ENCODE data around the gene CUEDC2. TPM values are rescaled to one million over a fixed set of nuclear protein-coding genes. Genes with fewer than 3 reads are reported as not detected.
A peak's percentile ranks its signal among the peaks of the same experiment; 100 is the strongest.

CUEDC2 gene
- total RNA-seq, 4 donors from 2014 or later, result 61.4 to 84.3 (median 67.5) TPM

DNA sequence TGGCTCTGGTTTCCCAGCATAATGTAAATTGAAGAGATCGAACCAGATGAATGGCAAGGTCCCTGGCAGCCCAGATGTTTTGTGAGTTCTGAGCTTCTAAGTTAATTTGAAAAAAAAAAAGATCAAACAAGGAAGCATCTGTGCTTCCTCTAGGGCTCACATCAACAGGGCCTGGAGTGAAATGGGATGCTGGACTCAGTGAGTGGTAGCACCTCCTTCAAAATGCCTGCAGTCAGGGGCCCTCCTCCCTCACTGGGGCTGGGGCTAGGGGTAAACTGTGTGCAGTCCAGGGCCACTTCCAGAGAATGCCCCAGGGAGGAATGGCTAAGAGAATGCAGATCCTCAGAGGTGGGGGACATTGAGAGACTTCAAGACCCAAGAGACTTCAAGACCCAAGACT is 6.0 kb upstream of the CUEDC2 start:
- WGBS, 2 donors (ENCODE audit: low coverage in 1 of 2), result 60 to 78% methylated on average over 1 of the region's 1 CpG
- ATAC-seq, result no peak
- H3K36me3 ChIP-seq, result no peaks in the 10 kb centered on the region

DNA sequence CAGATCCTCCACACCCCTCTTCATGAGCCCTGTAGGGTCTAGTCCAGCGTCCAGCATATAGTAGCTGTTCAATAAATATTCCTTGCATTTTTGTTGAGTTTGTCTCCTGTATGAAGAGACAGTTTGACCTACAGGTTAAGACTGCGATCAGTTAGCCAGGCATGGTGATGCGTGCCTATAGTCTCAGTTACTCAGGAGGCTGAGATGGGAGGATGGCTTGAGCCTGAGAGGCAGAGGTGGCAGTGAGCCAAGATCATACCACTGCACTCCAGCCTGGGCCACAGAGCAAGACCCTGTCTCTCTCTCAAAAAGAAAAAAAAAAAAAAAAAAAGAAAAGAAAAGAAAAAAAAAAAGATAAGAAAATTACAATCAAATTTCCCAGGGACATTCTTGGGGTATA is 5.1 kb upstream of the CUEDC2 start:
- Histone ChIP-seq H3K4me1 (peaks cover 0 to 21% (median 0%) of the 10 kb centered on the region in 3 donors), H3K27ac (no peak overlapping the region), H3K9me3 (no peaks in the 10 kb centered on the region), H3K4me3 (no peak overlapping the region), H3K36me3 (no peaks in the 10 kb centered on the region), H3K27me3 (peaks cover 44% of the 10 kb centered on the region)
- TF ChIP-seq POLR2AphosphoS5 (IDR thresholded peaks at IDR 0.05), result no peak
- TF ChIP-seq, protein P1, sequence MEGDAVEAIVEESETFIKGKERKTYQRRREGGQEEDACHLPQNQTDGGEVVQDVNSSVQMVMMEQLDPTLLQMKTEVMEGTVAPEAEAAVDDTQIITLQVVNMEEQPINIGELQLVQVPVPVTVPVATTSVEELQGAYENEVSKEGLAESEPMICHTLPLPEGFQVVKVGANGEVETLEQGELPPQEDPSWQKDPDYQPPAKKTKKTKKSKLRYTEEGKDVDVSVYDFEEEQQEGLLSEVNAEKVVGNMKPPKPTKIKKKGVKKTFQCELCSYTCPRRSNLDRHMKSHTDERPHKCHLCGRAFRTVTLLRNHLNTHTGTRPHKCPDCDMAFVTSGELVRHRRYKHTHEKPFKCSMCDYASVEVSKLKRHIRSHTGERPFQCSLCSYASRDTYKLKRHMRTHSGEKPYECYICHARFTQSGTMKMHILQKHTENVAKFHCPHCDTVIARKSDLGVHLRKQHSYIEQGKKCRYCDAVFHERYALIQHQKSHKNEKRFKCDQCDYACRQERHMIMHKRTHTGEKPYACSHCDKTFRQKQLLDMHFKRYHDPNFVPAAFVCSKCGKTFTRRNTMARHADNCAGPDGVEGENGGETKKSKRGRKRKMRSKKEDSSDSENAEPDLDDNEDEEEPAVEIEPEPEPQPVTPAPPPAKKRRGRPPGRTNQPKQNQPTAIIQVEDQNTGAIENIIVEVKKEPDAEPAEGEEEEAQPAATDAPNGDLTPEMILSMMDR (IDR thresholded peaks at IDR 0.05), result no peak
- TF ChIP-seq POLR2A (IDR thresholded peaks at IDR 0.05), result no peak
- no peak for TF ChIP-seq EP300 (IDR thresholded peaks at IDR 0.05)
- 100% methylated on average over 2 of the region's 3 CpGs; no CpG with 5 or more reads in 1 of the 2 donors for WGBS, 2 donors (ENCODE audit: low coverage in 1 of 2)
- ATAC-seq, result no peak

More for the DNA sequence above, 6.0 kb upstream of the CUEDC2 start:
- peaks cover 0 to 15% (median 0%) of the 10 kb centered on the region in 3 donors for H3K4me1 ChIP-seq
- no peak overlapping the region for H3K27ac ChIP-seq
- peaks cover 44% of the 10 kb centered on the region for H3K27me3 ChIP-seq
- TF ChIP-seq, protein P1 (IDR thresholded peaks at IDR 0.05), result no peak
- TF ChIP-seq EP300 (IDR thresholded peaks at IDR 0.05) (no peak), POLR2AphosphoS5 (IDR thresholded peaks at IDR 0.05) (no peak), POLR2A (IDR thresholded peaks at IDR 0.05) (no peak)
- H3K9me3 ChIP-seq, result no peaks in the 10 kb centered on the region
- no peak overlapping the region for H3K4me3 ChIP-seq

DNA sequence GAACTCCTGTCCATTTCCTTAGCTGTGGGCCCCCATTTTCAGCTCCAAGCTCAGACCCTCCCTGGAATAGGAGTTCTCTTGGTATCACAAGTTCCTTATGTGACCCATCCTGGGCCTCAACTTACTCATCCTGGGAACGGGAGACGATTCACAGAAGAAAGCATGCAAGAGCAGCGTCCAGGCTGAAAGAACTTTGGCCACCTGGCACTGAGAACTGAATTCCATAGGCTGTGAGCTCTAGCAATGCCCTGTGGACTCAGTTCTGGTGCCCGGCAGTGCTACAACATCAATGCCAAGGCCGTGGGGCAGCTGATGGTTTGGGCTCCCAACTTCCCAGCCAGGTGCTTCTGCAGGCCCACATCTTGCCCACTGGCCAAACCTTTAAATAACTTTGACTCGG is 3.9 kb upstream of the CUEDC2 start:
- no peak overlapping the region for H3K4me3 ChIP-seq
- H3K27ac ChIP-seq, result no peak overlapping the region
- peaks cover 44% of the 10 kb centered on the region for H3K27me3 ChIP-seq
- no peak for ATAC-seq
- TF ChIP-seq EP300 (IDR thresholded peaks at IDR 0.05), result no peak
- TF ChIP-seq POLR2A (IDR thresholded peaks at IDR 0.05), result no peak
- TF ChIP-seq, protein P1 (IDR thresholded peaks at IDR 0.05), result no peak
- TF ChIP-seq POLR2AphosphoS5 (IDR thresholded peaks at IDR 0.05), result no peak
- H3K9me3 ChIP-seq, result no peaks in the 10 kb centered on the region
- no CpG with 5 or more reads among the region's 6 CpGs for WGBS, 2 donors (ENCODE audit: low coverage in 1 of 2)
- H3K36me3 ChIP-seq, result no peaks in the 10 kb centered on the region
- peaks cover 0 to 30% (median 6%) of the 10 kb centered on the region in 3 donors for H3K4me1 ChIP-seq

DNA sequence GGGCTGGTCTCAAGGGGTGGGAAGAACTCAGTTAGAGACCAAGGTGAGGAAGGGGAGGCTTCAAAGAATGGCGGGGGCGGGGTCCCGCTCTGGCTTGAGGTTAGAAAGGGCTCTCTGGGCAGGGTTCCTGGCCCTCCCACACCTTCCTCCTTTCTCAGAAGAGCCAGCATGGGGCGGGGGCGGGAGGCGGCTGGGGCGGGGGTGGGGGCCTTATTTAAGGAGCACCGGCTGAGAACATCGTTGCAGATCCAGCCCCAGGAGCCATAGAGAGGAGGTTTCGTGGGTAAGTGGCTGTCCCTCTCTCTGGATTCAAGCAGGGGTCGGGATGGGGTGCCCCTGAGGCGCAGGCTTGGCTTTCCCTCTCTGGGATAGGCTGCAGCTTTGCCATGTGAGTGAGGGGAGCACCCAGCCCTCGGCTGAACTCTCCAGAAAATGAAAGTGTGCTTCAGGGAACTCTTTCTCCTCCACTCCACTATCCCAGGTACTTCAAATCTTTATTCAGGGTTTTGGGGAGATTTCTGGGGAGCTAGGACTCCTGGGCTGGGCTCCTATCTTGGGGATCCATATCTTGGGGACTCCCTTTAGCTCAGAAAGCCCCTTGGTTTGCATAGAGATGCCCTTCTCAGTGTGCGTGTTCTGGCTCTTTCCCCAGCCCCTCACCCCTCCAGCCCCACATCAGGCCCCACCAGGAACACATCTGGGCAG is 3.3 kb upstream of the CUEDC2 start:
- peaks cover 44% of the 10 kb centered on the region for H3K27me3 ChIP-seq
- no peaks in the 10 kb centered on the region for H3K36me3 ChIP-seq
- WGBS, 2 donors (ENCODE audit: low coverage in 1 of 2), result 0 to 13% methylated on average over 1 to 4 of the region's 14 CpGs
- H3K4me1 ChIP-seq, result peaks cover 0 to 34% (median 6%) of the 10 kb centered on the region in 3 donors
- no peak for ATAC-seq
- TF ChIP-seq EP300 (IDR thresholded peaks at IDR 0.05) (no peak), POLR2AphosphoS5 (IDR thresholded peaks at IDR 0.05) (no peak), POLR2A (IDR thresholded peaks at IDR 0.05) (no peak)
- TF ChIP-seq, protein P1 (IDR thresholded peaks at IDR 0.05), result no peak
- no peaks in the 10 kb centered on the region for H3K9me3 ChIP-seq
- no peak overlapping the region for H3K27ac ChIP-seq
- H3K4me3 ChIP-seq, result peak overlapping the region in 1 of 2 donors; percentile 21

DNA sequence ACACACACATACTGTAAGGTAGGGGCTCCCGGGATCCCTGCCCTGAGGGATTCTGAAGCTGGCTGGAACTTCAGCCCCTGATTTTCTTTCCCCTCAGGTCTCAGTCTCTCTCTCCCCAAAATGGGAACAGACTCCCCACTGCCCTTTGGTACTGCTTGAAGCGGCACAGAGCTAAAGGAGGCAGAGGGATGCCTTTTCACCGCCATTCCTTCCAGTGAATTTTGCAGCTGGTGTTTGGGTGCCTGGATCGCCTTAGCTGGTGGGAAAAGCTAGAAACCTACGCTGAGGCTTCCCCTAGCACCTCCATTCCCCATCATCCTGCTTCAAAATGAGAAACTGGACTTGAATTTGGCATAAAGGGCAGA is 2.7 kb upstream of the CUEDC2 start:
- Histone ChIP-seq H3K27me3 (peaks cover 44% of the 10 kb centered on the region), H3K9me3 (no peaks in the 10 kb centered on the region), H3K36me3 (no peaks in the 10 kb centered on the region), H3K4me1 (peaks cover 0 to 39% (median 6%) of the 10 kb centered on the region in 3 donors), H3K27ac (no peak overlapping the region), H3K4me3 (peak overlapping the region in 1 of 2 donors; percentile 21)
- WGBS, 2 donors (ENCODE audit: low coverage in 1 of 2), result no CpG with 5 or more reads among the region's 5 CpGs
- no peak for ATAC-seq
- TF ChIP-seq POLR2A (IDR thresholded peaks at IDR 0.05) (no peak), EP300 (IDR thresholded peaks at IDR 0.05) (no peak), POLR2AphosphoS5 (IDR thresholded peaks at IDR 0.05) (no peak)
- TF ChIP-seq, protein P1 (IDR thresholded peaks at IDR 0.05), result no peak

Data from gastroesophageal sphincter (tissue), 4 donors.